Neural progenitor cell (in vitro differentiated cells): ENCODE measurements around the gene POLG2.

Source experiments
- CTCF ChIP-seq: fragments of 200-600 bp; sonication (generic); IDR thresholded peaks from 2 replicates; pipeline ENCODE4 v1.5.1; 2017; ENCODE audit warnings: antibody characterized with exemption, mild to moderate bottlenecking
- EZH2 ChIP-seq: fragments of 200-600 bp; sonication (generic); IDR thresholded peaks from 2 replicates; pipeline ENCODE4 v1.6.1; 2017; ENCODE audit warnings: antibody characterized with exemption, mild to moderate bottlenecking, moderate library complexity

- TF ChIP-seq CTCF (no peak), EZH2 (no peak)
Observed at GRCh38 chr17:64497565-64498035, 746 bp upstream of the POLG2 start.
